ENCODE results near the gene BCAT1.
"Not testable (repeated sequence)": the region's sequence is repeated elsewhere in the genome, so short reads cannot be mapped to it uniquely, and the experiment has no call there.

Gene BCAT1

DNA sequence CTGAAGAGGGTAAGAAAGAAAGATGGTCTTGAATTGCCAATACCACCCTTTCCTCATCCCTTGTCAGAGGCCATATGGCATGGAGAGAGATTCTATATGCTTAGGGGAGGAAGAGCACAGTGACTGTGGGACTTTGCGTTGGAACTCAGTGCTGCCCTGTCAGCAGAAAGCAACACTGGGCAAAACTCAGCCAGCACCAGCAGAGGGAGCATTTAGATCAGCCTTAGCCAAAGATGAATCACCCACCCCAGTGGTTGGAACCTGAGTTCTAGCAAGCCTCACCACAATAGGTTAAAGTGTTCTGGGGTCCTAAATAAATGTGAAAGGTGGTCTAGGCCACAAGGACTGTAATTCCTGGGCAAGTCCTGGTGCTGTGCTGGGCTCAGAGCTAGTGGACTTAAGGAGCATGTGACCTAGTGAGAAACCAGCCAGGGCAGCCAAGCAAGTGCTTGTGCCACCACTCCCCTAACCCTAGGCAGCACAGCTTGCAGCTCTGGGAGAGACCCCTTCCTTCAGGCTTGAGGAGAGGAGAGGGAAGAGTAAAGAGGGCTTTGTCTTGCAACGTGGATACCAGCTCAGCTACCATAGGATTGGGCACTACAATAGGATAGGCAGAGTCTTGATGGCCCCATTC, 11.4 kb upstream of the BCAT1 start:
- DNase-seq (ENCODE audit: low read depth in 2 of 2): no peak

DNA sequence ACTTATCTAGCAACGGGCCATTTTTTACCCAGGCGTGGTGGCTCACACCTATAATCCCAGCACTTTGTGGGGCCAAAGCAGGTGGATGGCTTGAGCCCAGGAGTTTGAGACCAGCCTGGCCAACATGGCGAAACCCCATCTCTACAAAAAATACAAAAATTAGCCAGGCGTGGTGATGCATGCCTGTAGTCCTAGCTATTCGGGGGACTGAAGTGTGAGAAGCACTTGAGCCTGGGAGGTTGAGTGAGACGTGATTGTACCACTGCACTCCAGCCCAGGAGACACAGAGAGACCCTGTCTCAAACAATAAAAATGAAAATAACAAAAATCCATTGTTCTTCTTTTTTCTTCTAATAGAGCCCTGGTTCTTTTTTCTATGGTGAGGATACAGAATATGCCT, 7.5 kb upstream of the BCAT1 start:
- not testable (repeated sequence) for DNase-seq (ENCODE audit: low read depth in 2 of 2)

DNA sequence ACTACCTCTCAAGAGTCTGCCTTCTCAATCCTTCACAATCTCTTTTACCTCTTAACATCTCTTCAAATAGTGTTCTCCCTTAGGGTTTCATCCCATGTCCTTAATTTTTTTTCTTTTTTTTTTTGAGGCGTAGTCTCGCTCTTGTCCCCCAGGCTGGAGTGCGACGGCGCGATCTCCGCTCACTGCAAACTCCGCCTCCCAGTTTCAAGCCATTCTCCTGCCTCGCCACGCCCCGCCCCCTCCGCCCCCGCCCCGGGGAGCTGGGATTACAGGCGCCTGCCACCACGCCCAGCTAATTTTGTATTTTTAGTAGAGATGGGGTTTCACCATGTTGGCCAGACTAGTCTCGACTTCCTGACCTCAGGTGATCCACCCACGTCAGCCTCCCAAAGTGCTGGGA, 7.0 kb upstream of the BCAT1 start:
- no peak for DNase-seq (ENCODE audit: low read depth in 2 of 2)

DNA sequence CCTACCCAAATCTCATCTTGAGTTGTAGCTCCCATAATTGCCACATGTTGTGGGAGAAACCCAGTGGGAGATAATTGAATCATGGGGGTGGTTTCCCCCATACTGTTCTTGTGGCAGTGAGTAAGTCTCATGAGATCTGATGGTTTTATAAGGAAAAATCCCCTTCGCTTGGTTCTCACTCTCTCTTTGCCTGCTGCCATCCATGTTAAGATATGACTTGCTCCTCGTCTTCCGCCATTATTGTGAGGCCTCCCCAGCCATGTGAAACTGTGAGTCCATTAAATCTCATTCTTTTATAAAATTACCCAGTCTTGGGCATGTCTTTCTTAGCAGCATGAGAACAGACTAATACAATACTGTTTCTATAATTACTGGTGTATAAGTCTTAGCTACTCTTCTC, 6.5 kb upstream of the BCAT1 start:
- no peak for DNase-seq (ENCODE audit: low read depth in 2 of 2)

DNA sequence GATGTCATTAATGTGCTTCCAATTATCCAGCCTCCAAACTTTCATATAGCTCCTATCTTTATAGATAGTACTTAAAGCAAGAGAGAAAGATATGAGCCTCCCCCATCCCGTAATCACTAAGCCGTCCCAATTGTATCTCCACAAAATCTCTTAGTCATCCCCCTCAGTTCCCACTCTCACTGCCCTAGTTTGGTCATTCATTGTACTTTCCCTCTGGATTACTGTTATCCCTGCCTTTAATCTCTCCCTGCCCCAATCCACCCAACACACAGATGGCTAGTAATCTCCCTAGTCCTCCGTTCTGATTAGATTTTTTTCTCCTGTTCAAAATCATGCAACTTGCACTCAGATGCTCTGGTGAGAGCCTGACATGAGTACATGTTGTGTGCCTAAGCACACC, 5.4 kb upstream of the BCAT1 start:
- DNase-seq (ENCODE audit: low read depth in 2 of 2): no peak

DNA sequence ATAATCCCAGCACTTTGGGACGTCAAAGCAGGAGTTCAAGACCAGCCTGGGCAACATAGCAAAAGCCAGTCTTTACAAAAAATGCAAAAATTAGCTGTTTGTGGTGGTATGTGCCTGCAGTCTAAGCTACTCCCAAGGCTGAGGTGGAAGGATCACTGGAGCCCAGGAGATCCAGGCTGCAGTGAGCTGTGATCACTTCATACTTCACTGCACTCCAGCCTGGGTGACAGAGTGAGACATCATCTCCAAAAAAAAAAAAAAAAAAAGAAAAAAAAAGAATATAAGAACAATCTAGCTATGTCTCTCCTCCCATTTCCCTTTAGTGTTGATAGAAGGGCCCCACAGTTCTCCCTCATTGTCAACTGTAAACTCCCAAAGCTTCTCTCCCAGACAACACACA, 3.5 kb upstream of the BCAT1 start:
- DNase-seq (ENCODE audit: low read depth in 2 of 2): no peak

DNA sequence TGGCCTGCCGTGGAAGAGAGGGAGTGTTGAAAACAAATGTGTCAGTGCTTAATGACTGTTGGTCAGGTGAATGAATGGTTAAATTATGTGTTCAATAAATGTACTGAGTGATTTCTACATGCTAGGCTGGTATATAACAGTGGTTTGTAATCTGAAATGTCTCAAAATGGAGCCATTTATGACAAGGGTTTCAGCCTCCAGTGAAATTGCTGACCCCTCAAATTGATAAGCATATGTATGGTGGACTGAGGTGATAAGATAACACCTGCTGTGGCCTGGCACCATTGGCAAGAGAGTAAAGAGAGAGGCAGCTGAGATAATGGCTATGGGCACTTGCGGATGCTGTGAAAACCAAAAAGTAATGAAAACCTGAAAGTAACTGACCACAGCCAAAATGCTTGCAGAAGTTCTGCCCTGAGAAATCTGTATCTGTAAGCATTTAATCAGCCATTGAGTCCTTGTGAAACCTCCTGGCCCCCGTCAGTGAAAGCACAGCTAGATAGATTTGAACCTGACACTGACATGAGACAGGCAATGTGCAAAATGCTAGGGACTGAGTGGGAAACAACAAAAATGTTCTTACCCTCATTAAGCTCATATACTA, 1.4 kb upstream of the BCAT1 start:
- DNase-seq (ENCODE audit: low read depth in 2 of 2): no peak

DNA sequence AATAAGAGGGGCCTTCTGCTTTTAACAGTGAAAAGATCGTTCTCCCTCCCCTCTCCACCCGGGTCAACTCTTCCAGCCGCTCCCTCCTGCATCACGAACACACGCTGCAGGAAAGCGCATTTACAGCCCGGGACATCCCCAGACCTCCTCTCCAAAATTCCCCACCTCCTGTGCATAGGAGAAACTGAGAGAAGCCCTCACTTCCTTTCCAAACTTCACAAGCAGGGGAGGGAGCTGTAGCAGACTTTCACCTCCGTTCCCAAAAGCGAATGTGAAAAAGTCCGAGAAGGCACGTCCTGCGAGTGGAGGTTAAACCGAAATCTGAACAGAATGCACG, 513 bp downstream of the BCAT1 start:
- no peak for DNase-seq (ENCODE audit: low read depth in 2 of 2)

DNA sequence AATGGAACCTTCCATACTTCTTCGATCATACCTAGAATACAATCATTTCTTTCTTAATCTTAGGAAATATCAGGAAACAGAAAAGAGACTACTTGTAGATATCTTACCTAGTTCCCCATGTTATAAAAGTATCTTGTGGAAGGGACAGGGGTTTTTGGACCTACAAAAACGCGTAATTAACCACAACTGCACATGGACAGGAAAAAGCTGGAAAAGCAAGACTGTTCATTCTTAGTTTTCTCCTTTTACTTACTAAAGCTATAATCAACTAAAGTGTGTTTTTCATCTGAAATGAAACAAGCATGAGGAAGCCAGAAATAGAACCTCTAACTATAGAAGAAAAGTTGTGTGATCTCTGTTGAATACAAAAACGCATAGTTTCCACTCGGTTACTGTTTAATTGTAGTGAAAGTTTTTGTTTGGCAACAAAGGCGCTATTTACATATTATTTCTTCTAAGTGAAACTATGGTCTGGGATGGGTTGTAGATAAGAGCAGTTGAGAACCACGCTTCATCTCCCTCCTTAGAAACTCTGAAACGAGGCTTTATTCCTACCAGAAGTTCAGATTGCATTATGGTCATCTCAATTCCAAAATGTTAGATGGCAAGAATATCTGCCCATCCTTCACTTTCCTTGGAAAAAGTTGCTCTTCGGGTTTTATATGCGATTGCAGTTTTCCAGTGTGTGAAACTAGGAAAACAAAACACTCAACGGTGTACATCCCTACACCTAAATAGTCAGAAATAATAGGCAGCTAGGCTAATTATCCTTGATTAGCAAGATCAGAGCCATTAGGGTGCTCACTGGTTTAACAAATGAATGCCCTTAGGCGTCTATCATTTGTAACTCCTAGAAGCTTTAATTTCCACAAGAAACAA, 1.1 kb downstream of the BCAT1 start:
- no peak for DNase-seq (ENCODE audit: low read depth in 2 of 2)

DNA sequence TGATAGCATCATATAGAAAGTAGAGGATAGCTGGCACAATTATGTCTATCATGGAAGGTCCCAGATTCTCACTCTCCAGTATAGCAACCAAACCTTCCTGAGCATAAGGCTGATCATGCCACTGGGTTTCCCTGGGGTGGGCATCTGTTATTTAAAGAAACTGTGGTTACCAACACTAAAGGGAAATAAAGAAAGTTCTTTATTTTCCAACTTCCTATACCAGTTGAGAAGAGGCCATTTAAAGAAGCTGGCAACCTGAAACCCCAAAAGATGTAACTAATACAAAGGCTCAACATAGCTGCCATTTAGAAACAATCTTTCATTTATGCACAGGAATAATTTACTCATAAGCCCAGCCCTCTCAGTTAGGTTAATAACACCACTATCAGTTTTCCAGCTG, 3.1 kb downstream of the BCAT1 start:
- no peak for DNase-seq (ENCODE audit: low read depth in 2 of 2)

DNA sequence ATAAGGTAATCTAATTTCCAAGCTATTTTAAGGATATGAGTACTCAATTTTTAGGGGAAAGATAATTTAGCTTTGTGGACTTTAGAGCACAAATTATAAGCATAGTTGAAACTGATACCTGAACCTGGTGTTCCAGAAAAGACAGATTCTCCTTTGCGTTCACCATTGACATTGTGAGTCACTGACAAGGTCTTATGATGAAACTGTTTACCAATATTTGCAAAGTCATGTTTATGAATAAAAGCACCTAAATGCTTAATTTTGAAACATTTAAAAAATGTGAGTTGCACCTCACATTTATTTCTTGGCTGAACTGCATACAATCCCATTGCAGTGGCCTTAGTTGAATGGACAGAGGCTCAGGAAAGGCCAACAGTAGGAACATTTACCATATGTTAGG, 3.9 kb downstream of the BCAT1 start:
- DNase-seq (ENCODE audit: low read depth in 2 of 2): no peak

DNA sequence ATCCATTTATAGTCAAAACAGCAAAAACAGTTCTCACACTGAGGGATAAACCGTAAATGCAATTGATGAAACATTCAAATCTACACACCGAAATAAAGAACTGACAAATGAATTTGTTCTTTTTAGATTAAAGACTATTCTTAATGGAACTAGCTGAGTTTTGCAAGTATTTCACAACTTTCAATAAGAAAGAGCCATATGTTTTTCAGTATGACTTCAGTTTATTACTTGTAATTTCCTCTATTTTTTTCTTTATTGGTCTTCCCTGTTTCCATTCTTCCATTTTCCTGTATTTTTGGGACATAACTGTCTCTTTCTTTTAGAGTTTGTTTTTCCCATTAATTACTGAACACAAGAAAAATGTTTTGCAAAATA, 4.3 kb downstream of the BCAT1 start:
- DNase-seq (ENCODE audit: low read depth in 2 of 2): no peak

DNA sequence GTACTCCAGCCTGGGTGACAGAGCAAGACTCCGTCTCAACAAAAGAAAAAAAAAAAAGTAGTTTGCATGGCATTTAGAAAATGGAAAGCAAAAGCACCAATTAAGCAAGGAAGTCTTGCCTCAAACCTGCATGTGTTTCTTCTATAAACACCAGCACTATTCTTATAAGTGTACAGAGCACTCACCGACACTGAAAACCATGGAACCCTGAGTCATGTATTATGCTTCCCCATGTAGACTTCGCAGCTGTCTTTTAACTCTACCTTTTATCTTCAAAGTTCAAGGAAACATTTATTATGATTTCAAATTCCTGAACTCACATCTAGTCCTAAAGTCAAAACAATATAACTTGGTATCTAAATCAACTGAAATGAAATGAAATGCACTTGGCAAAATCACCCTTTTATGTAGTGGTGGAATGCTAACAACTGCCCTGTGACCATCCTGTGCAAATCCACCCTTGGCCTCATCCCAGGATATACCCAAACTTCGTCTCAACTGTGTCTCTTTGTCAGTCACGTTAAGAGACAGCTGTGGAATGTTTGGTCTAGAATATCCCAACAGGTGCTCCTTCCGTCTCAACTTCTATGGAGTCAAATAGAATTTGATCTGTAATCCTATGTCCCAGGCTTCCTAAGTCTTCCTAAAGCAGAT, 4.8 kb downstream of the BCAT1 start:
- no peak for DNase-seq (ENCODE audit: low read depth in 2 of 2)

DNA sequence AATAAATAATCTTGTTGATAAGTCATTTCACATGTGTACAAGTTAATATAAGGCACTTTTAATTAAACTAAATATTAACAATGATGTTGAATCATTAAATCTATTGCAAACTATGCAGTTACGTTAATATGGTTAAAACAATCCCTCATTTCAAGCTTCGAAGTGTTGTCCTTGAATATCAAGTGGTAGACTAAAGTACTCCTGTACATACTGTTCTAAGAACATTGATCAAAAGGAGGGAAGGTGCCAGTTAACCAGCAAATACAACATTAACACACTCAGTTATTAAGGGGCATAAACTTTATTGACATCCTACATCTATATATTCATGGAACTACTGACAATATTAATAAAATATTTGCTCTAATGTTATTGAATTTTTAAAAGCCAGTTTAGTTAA, 8.7 kb downstream of the BCAT1 start:
- DNase-seq (ENCODE audit: low read depth in 2 of 2): no peak

DNA sequence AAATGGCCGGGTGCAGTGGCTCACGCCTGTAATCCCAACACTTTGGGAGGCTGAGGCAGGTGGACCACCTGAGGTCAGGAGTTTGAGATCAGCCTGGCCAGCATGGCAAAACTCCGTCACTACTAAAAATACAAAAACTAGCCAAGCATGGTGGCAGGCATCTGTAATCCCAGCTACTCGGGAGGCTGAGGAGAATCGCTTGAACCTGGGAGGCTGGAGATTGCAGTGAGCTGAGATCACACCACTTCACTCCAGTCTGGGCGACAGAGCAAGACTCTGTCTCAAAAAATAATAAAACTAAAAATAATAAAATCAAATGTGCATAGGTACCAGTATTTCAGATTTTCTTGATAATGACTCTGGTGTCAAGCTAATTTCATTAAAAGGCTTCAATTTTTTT, 9.3 kb downstream of the BCAT1 start:
- DNase-seq (ENCODE audit: low read depth in 2 of 2): not testable (repeated sequence)

DNA sequence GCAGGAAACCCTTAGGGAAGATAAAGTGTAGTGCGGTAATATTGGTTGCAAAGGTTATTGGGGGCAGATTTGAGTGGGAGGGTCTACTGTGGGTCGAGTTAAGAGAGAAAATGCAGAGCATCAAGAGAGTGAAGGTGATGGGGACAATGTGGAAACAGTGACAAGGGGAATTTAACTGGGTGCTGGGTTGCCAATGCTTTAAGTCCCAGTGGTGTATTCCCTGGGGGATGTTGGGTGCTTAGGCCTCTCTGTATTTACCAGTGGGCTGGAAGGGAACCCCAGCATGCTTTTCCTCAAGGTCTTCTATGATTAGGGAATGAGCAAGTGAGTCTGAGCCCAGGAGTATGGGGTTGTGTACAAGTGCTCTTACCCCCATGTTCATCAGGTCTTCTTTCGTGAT, 10.6 kb downstream of the BCAT1 start:
- DNase-seq (ENCODE audit: low read depth in 2 of 2): no peak

DNA sequence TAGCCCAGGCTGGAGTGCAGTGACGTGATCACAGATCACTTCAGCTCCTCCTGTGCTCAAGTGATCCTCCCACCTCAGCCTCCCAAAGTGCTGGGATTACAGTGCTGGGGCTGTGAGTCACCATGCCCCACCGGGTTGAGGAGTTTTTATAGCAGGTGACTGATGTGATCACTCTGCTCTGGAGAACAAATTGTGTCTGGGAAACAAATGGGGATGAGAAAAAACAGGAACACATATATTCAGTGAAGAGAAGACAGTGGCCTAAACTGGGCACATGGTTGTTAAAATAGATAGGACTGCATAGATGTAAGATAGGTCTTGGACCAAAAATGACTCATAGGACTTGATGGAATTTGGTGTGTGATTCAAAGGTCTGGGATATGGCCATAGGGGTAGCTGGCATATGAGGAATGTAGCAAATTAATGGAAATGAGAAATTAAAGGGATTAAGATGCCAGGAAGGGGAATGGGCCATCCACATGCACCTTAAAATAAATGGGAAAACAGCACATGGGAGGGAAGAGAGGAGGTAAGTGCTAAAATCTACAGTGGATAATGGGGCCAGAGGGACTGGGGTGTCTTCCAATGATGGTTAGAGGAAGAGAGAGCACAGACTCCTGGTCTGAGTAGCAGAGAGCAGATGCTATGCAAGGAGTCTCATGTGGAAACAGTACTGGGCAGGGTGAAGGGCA, 11.2 kb downstream of the BCAT1 start:
- DNase-seq (ENCODE audit: low read depth in 2 of 2): no peak

DNA sequence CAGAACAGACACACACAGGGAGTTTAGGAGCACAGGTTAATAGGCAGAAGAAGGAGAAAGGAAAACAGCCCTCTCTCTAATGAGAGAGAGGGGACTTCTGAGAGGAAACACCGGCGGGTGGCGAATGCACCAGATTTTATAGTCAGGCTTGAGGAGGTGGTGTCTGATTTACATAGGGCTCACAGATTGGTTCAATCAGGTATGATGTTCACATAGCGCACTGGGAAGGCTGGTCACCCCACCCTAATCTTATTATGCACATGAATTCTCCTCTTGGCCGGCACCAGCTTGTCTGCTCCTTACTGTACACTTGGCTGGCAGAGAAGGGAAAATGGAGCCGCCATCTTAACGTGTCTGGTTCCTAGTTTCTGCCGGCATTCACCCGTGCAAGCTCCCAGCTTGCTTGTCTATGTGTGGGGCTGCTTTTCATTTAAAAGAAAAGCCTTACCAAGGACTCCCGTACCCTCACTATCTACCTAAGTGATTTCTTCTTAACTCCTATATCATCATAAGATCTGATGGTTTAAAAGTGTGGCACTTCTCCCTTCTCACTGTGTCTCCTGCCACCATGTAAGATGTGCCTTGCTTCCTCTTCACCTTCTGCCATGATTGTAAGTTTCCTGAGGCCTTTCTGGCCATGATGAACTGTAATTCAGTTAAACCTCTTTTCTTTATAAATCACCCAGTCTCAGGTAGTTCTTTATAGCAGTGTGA, 15.1 kb downstream of the BCAT1 start:
- no peak for DNase-seq (ENCODE audit: low read depth in 2 of 2)

DNA sequence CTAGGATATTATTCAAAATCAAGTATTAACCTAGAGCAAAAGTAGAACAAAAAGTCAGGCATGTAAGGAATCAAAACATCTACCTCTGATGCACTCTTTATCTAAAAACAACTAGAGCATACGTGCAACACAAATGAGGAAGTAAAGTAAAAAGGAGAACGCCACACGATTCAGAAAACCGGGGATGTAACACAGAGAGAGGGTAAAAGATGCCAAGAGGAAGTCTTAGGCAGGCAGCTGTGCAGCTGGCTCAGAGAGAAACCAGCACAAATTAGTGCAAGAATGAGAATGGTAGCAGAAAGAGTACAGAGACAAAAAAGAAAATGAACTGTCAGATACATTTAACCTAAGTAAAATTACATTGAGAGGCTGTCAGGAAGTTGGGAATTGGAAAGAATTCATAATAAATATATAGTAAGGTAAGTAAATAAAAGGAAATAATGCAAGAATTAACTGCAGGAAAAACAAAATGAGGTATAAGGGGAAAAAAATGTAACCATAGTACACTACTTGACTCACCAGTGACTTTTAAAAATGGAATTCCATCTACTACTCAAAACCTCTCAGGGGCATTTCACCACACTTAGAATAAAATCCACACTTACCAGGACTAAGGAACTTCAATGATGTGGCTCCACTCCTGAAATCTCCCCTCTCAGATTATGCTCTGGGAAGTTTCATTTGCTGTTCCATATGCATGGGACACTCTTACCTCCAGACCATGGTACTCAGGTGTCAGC, 17.1 kb downstream of the BCAT1 start:
- DNase-seq (ENCODE audit: low read depth in 2 of 2): no peak

DNA sequence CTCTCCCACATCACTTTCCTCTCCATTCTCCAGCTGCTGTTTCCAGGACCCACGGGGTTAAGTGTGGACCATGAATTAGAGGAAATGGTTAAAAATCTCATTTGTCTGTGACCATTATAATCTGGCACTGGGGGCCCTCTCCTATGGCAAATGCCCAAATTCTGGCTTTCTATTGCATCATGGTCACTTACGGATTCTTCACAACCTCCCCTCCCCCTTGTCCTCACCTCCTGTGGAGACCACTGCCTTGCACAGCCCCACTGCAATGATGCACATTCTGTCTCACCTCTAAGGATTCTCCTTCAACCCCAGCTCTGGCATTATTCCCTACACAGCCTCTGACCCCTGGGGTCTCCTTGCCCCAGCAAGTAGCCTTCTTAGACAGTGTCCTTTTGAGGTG, 18.9 kb downstream of the BCAT1 start:
- DNase-seq (ENCODE audit: low read depth in 2 of 2): no peak

Measured in stimulated activated CD8-positive, alpha-beta memory T cell treated with anti-CD3 and anti-CD28 coated beads, Interleukin-7, amount 100 ng/mL, for 1 hour (primary cell).